Stimulated activated CD8-positive, alpha-beta memory T cell treated with anti-CD3 and anti-CD28 coated beads, Interleukin-4, amount 100 ng/mL, for 48 hours (primary cell): Measurements from ENCODE around the gene KIF17.

ENCODE experiments used
- DNase-seq: peaks from one replicate; pipeline ENCODE4 v3.0.0-alpha.2; 2020

Gene KIF17

GRCh38 chr1:20616847-20617487, 100.8 kb downstream of the KIF17 start:
- no peak for DNase-seq

GRCh38 chr1:20615946-20616846, 101.6 kb downstream of the KIF17 start:
- DNase-seq: no peak

- DNase-seq: no peak
Observed at GRCh38 chr1:20614131-20614579, 103.7 kb downstream of the KIF17 start.
